H1 (cell line): ENCODE data around the gene DHH.
A peak's percentile ranks its signal among the peaks of the same experiment; 100 is the strongest.

Source experiments
- EGR1 ChIP-seq: IDR thresholded peaks from 2 replicates; pipeline ENCODE4 v1.6.1; 2011; ENCODE audit warnings: low read depth, low read length, borderline replicate concordance
- GTF2F1 ChIP-seq: IDR thresholded peaks from 2 replicates; pipeline ENCODE4 v1.6.1; 2012; ENCODE audit warnings: low read depth, low read length, improper control_type of control experiment, borderline replicate concordance
- SP4 ChIP-seq: IDR thresholded peaks from 2 replicates; pipeline ENCODE4 v1.6.1; 2012; ENCODE audit warnings: low read length, inconsistent platforms
- TF ChIP-seq, protein P1 (sequence below), 3 experiments: IDR thresholded peaks; 1 replicate in 2 of 3; 2 replicates in 1 of 3; pipeline versions ENCODE4 v1.5.1 to v1.6.1; 2011; ENCODE audit warnings: low read length in 3 of 3, mild to moderate bottlenecking in 3 of 3, inconsistent platforms in 2 of 3, low read depth in 1 of 3, moderate library complexity in 1 of 3; ENCODE audit not compliant: insufficient read depth in 1 of 3; ENCODE audit errors: control extremely low read depth in 1 of 3

DNA sequence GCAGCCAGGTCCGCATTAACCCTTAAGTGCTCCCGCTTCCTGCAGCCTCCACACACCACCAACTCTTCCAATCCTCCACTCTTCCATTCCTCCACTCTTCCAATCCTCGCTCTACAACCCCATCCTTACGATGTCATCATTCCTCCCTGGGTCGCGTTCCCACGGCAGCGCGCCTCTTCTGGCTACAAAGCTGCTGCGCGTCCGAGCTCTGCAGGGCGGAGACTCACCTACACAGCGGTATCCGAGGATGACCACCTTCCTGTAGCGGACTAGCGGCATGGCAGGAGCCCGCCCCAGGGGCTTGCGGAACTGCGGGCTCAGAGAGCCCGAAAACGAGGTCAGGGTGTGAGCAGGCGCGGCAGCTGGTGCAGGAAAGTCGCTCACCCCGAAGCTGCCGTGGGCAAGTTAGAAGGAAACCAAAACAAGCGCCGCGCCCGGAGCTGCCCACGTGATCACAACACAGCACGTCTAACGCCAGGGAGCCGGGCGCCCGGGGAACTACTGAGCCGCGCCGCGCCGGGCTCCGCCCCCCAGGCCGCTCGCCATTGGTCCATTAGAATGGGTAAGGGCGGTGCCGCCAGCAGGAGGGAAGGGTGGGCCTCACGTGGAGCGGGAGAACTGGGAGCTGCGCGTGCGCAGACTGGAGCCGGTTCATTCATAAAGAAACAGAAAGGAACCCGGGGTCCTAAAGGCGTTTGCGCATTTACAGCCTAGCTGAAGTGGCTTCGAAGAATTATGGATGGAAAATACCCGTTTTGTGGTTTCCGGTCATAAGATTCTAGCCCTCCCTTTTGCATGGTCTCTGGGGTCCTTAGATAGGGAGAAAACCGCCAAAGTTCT is 24.9 kb downstream of the DHH start, which contains the start of gene RHEBL1:
- no peak; the same call in 1 of the 2 replicates for TF ChIP-seq EGR1
- TF ChIP-seq GTF2F1 = no peak
- TF ChIP-seq, protein P1, sequence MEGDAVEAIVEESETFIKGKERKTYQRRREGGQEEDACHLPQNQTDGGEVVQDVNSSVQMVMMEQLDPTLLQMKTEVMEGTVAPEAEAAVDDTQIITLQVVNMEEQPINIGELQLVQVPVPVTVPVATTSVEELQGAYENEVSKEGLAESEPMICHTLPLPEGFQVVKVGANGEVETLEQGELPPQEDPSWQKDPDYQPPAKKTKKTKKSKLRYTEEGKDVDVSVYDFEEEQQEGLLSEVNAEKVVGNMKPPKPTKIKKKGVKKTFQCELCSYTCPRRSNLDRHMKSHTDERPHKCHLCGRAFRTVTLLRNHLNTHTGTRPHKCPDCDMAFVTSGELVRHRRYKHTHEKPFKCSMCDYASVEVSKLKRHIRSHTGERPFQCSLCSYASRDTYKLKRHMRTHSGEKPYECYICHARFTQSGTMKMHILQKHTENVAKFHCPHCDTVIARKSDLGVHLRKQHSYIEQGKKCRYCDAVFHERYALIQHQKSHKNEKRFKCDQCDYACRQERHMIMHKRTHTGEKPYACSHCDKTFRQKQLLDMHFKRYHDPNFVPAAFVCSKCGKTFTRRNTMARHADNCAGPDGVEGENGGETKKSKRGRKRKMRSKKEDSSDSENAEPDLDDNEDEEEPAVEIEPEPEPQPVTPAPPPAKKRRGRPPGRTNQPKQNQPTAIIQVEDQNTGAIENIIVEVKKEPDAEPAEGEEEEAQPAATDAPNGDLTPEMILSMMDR (IDR thresholded peaks at IDR 0.05; ENCODE audit: control extremely low read depth in 1 of 3, insufficient read depth in 1 of 3, low read depth in 1 of 3, low read length in 3 of 3) = no peak
- peak; percentile 79; the same call in 1 of the 2 replicates for TF ChIP-seq SP4
